Activated CD4-positive, alpha-beta T cell treated with anti-CD3 and anti-CD28 coated beads, Interleukin-2, amount 50 U/mL, for 16 hours (primary cell): Measurements from ENCODE around the gene KRTAP13-3.

Experiments used
- DNase-seq: peaks from one replicate; pipeline ENCODE4 v3.0.0-alpha.2; 2020

The KRTAP13-3 gene, protein sequence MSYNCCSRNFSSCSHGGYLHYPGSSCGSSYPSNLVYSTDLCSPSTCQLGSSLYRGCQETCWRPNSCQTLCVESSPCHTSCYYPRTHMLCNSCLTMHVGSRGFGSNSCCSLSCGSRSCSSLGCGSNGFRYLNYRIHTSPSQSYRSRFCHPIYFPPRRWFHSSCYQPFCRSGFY

DNA sequence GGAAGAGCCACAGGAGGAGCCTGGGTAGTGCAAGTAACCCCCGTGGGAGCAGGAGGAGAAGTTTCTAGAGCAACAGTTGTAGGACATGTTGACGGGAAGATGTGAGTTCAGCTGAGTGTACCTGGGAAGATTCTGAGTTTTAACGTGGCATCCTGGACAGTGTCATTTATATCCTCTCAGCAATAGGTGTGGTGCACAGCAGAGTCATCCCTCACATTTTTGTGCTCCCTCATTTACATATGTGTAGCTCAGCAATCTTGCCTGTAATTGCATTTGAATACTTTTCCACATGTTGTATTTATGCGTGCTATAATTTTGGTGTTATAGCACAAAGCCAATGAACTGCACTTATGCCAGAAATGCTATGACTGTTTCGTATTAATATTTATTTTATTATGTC lies at the start of gene KRTAP13-3:
Gene KRTAP13-3, minus strand, starts transcription at position 101 of the 400 bp plus-strand sequence. Its CDS starts 14 bp downstream, at position 87.
- no peak for DNase-seq

DNA sequence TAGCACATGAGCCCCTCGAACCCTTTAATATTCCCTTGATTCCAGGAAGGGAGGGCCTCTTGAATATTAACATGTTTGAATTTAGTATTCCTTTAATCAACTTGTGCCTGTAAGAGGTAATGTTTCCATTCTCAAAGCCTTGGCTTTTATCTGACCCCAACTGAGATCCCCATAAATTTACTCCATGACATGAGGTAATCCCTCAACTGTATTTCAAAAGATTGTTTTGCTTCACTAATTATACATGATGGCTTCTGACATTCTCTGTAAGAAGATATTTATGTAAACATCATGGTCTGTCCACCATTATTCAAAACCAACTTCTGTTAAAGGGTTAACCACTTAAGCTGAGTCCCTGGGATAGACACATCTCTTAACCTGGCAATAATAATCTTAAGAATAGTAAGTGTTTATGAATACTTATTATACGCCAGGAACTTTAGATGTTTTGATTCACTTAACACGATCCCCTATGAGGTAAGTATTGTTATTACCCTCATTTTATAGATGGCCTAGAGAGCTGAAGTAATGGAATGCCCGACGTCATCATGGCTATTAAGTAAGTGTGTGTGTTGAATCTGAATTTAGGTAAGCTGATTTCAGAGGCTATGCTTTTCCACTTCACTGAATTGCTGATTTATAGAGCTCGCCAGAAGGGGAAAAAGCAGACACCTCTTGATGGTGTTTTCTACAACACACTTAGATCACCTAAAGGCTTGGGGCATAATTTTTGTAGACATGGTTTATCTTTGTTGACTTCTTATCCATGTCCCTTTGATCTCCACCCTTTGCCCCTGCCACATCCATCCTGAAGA lies 43.4 kb upstream of the KRTAP13-3 start:
- no peak for DNase-seq

DNA sequence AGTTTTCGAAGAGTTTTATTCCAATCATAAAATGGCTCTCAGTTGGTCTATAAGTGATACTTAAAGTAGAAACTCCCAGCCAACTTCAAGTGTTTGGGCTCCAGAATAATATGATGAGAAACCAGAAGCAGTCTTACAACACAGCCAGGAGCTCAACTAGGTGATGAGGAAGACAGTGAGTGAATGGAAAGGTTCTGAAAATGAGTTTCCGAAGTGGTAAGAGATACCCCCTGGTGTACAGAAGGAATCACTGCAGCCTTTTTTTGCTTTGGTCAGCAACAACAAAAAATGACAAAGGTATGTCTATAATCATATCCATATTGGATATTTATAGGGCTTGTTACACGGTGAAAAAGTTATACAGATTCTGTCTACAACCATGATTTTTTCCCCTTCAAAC lies 38.0 kb upstream of the KRTAP13-3 start:
- no peak for DNase-seq

DNA sequence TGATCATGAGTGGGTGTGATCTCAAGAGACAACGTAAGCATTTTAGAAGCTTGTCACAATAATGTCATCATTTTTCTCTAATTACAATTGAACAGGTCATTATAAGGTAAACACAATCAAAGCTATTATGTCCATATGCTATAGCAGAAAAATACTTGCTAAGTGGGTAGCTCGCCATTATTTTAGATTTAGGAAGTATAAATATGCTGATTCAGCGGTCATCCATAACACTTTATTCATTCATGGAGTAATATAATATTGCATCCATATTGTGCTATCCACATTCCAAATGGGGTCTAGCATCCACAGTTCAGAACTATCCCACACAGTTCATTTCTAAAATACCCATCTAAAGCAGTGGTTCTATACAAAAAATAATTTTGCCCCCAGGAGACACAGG lies 22.8 kb upstream of the KRTAP13-3 start:
- DNase-seq = no peak

DNA sequence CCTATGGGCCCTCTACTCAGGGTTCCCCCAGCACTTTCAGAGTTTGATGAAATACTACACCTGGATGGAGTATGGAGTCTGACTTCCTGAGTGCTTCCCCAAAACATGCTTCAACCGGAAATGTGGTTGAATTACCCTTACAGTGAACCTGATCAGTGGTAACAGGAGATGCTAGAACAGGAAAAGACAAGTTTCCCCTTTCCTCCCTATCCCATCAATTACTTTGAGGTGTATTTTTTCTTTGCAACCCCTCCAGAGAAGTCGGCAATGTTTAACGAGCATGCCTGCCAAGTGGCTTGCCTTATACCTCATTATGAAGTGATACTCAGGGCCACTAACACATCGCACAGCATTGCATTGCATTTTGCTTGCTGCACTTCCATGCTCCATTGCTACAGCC lies 21.3 kb upstream of the KRTAP13-3 start:
- no peak for DNase-seq

DNA sequence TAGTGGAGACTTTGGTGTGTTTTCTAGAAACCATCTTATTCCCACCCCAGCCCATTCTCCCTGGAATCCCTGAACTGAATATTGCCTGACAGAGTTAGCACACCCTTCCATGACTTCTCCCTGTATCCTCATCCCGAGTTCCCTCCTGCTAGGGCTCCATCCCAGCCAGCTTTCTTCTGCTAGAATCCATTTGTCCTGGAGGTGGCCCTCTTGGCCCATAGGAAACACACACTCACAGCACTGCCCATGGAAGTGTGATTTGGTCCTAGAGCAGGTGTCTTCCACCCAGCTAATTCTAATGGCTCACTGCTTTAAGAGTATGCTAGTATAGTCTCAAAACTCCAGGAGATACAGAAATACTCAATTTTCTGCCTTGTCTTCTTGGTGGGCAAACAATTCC lies 18.5 kb upstream of the KRTAP13-3 start:
- no peak for DNase-seq

DNA sequence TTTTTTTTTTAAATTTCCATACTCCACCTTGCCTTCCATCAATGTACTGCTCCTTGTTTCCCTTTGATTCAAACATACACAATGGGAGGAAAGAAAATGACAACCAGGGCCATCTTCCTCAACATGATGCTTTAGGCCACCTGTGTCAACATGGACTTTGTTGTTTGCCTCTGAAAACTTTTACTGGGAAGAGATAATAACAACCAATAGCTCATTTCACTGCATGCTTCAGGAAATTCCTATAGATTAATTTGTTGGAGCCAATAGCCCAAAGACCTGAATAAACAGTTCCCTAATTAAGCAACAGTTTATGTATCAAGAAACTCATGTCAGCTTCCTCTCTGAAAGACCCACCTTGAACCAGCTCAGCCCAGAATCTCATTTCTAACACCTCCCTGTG lies 17.5 kb upstream of the KRTAP13-3 start:
- DNase-seq = no peak

DNA sequence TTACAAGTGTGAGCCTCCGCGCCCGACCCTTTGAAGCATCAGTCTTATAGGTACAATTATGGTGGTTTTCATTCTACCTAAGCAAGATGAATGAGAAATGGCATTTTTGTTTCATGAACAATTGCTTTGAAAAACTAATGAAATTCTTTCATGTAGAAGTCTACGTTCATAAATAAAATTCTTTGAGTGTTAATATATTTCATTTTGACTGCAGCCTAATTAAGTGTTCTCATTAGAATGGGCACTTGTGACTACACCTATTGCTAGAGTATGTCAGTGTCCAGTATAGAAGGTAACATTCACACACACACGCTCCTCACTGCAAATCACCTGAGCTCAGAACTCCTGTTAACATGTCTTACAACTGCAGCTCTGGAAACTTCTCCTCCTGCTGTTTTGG lies 14.2 kb upstream of the KRTAP13-3 start, which contains the start of gene KRTAP15-1:
Gene KRTAP15-1, plus strand, starts transcription at position 301 of the 400 bp plus-strand sequence. Its CDS starts 53 bp downstream, at position 354.
- no peak for DNase-seq

DNA sequence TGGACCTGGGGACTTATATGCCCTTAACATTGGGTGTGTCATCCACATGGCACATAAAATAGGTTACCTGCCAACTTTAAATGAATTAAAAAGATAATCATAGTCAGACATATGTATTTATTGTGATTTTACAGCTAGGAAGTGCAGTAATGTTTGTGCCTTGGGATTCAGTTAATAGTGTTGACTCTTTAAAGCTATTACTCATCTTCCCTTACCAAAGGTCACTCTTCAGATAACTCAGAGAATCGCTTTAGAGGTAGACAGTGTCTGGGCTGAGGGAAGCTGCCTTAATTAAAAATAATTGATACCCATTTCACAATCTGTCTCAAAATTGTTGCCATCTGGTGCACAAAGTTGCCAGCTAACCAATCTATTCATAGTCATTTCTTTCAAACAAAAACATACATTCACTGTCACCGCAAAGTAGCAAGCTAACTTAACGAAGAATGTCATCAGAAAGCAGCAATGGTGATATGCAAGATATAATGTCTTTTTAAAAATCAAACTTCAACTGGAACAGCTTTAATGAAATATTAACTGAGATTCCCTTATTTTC lies 11.4 kb upstream of the KRTAP13-3 start:
- no peak for DNase-seq

DNA sequence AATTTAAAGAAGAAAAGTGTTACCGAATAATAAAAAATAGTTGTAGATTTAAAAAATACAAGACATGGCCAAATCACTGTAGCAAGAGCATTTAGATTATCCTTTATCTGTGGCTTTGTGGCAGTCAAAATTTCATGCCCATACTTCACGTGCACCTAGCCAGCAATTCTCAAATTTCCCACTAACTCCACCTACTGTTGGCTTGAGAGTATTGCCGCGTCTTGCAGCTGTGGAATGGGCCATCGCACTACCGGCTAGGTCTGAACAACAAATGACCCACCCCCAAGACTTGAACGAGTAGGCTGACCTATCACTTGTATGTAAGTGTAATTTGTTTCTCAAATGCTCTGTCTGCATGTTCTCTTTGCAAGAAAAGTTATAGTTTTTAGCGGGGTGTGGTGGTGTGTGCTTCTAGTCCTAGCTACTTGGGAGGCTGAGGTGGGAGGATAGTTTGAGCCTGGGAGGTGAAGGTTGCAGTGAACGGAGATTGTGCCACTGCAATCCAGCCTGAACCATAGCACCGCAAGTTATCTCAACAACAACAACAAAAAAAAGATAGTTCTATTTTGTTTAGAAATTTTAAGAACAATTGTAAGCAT lies 8.4 kb upstream of the KRTAP13-3 start:
- peak; percentile 37 for DNase-seq

DNA sequence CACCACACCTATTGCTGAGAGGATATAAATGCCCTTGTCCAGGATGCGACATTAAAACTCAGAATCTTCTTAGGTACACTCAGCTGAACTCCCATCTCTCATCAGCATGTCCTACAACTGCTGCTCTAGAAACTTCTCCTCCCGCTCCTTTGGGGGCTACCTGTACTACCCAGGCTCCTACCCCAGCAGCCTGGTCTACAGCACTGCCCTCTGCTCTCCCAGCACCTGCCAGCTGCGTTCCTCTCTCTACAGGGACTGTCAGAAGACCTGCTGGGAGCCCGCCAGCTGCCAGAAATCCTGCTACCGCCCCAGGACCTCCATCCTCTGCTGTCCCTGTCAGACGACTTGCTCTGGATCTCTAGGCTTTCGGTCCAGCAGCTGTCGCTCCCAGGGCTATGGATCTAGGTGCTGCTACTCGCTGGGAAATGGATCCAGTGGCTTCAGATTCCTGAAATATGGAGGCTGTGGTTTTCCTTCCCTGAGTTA lies 4.5 kb upstream of the KRTAP13-3 start, which contains the start of gene KRTAP13-4:
Gene KRTAP13-4, plus strand, starts transcription at position 51 of the 486 bp plus-strand sequence. Its CDS starts 56 bp downstream, at position 107.
- no peak for DNase-seq

DNA sequence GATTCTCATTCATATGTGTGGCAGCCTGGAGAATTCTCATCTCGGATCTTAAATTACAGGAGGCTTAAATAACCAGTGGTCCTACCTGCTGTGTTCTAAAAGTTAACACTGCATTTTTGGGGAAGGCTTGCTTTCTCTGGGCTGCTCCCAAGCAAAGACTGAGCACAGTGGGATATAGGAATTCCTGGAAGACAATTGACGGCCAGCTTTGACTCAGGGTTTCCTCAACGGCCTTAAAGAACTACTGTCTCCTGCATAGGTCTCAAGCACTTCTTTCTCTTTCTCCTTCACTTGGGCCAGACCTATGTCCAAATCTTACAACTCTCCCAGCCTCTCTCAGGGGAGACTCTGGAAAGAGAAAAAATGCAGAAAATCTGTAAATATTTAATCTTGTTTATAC lies 1.0 kb upstream of the KRTAP13-3 start:
- no peak for DNase-seq

DNA sequence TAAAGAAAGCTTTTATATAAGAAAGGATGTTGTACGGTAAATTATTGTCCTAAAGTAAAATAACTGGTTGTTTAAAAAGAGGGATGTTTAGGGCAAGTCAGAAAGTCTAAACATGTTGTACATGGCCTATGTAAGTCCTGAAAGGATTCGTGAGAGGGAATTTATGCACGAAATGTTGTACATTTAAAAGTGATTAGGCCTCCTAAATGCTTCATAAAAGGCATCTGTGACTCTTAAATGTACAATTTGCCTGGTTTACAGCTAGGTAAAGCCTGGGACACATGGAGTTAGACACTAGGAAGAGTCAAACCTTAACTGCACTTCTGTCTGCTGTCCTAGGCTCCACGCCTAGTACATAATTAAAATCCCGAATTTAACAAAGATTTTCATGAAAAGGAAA lies 9.7 kb downstream of the KRTAP13-3 start:
- DNase-seq = no peak

DNA sequence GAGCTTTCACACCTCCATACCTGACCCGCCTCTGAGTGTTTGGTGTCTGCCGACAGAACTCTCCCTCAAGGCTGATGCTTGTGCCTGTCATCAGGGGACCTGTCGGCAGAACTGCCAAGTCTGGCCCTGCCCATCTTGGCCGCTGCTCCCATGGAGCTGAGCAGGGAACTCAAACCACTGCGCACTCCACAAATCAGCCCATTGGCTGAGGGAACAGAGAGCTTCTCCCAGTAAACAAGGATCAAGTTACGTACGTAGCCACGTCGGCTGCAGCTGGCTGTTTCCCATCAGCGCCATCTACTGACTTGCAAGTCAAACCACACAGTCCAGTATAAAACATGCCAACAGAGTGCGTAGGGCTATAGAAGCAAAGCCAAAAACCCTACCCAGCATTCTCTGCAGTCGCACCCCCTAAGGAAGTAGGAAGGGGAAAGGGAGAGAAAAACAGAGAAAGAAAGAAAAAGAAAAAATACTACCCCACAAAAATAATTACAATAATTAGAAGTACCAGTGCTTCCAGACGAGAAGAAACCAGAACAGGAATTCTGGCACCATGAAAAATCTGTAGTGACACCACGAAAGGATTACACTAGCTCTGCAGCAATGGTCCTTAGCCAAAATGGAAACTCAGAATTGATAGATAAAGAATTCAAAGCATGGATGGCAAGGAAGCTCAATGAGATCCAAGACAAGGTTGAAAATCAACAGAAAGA lies 16.8 kb downstream of the KRTAP13-3 start:
- DNase-seq = peak; percentile 49

DNA sequence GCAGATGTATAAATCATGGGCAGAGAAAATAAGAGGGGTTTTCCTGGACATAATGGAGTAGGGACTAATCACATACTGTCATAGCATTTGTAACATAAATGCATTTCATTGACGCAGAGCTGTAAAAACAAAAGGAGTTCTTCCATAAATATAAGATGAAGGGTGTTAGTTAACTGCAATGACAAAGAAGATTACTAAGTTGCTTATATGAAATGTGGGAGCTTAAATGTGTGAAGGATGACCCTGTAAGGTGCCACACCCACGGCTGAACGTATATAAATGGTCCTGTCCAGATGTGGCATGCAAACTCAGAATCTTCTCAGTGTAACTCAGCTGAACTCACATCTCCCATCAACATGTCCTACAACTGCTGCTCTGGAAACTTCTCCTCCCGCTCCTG lies 30.0 kb downstream of the KRTAP13-3 start, which contains the start of gene KRTAP13-1:
Gene KRTAP13-1, plus strand, starts transcription at position 301 of the 400 bp plus-strand sequence. Its CDS starts 56 bp downstream, at position 357.
- no peak for DNase-seq

DNA sequence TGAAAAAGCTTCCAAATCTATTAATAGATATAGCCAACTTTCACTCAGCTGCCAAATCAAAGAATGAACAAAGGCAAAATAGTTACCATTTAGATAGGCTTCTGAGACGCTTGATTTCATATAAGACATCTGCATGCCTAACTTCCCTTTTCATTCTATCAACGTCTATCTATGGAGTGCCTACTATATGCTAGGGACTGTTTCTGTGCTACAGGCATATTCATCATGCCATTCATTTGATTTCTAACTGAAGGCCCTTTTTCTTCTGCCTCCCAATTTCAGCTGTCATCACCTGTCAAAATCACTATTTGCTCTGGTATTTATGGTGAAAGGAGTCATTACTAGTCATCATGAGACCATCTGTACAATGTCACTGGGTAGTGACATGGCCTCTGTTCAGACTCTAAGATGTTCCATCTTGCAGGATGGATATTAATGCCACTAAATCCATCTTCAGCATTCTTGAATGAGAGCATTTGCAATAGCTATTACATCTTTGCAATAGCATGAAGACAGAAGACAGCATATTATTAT lies 34.2 kb downstream of the KRTAP13-3 start:
- no peak for DNase-seq

DNA sequence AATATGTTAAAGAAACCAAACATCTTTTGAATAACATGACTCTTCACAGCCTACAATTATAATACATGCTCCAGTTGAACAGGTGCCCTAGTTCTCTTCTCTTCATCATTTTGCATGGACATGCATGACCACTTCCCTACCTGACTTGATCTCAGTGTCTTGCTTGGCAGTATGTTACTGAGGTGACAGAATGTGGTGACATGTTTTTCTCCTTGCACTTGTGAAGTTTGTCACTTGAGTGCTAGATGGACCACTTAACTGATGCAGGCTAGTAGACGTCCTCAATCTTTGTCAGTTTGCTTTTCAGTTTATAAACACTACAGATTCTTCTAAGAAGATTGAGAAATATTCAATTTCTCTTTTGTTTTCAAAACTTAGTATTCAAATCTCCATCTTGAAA lies 43.5 kb downstream of the KRTAP13-3 start:
- no peak for DNase-seq
